Lower leg skin (tissue), 3 donors: ENCODE measurements around the gene SMARCE1.

ENCODE experiments used
- POLR2A ChIP-seq, 2 donors: fragments of 450-650 bp; IDR thresholded peaks; one replicate each; pipeline ENCODE4 v1.6.1; 2016 to 2017; ENCODE audit warnings: antibody characterized with exemption in 2 of 2, mild to moderate bottlenecking in 1 of 2, moderate library complexity in 1 of 2
- TF ChIP-seq, protein P1 (sequence below), 3 donors: fragments of 450-650 bp; IDR thresholded peaks; one replicate each; pipeline ENCODE4 v1.5.1; 2016; ENCODE audit warnings: antibody characterized with exemption in 3 of 3, mild to moderate bottlenecking in 3 of 3, moderate library complexity in 2 of 3

DNA sequence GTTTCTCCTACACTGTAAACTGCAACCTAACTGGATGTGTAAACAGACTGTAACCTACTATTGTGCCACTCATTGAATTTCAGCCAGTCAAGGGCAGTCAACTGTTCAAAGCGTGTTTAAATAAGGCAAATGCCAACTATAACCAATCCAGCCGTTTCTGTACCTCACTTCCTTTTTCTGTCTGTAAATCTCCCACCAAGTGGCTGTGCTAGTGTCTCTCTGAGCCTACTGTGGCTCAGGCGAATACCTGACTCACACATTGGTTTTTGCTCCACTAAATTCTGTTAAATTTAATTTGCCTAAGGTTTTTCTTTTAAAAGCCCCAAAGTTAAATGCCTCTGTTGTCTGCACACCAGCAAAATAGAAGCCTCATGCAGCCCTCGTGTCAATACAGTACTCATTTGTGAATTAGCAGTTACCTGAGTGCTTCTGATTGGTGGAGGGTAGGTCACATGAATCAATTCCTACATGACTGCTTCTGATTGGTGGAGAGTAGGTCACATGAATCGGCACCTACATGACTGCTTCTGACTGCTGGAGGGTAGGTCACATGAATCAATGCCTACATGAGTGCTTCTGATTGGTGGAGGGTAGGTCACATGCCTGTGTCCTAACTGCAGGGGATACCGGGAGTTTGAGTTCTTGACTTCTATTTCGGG lies 51.2 kb downstream of the SMARCE1 start:
- TF ChIP-seq POLR2A (IDR thresholded peaks at IDR 0.05), result no peak
- TF ChIP-seq, protein P1, sequence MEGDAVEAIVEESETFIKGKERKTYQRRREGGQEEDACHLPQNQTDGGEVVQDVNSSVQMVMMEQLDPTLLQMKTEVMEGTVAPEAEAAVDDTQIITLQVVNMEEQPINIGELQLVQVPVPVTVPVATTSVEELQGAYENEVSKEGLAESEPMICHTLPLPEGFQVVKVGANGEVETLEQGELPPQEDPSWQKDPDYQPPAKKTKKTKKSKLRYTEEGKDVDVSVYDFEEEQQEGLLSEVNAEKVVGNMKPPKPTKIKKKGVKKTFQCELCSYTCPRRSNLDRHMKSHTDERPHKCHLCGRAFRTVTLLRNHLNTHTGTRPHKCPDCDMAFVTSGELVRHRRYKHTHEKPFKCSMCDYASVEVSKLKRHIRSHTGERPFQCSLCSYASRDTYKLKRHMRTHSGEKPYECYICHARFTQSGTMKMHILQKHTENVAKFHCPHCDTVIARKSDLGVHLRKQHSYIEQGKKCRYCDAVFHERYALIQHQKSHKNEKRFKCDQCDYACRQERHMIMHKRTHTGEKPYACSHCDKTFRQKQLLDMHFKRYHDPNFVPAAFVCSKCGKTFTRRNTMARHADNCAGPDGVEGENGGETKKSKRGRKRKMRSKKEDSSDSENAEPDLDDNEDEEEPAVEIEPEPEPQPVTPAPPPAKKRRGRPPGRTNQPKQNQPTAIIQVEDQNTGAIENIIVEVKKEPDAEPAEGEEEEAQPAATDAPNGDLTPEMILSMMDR (IDR thresholded peaks at IDR 0.05), result no peak
